Astrocyte (in vitro differentiated cells and primary cell): ENCODE measurements around the gene EP400.

Experiments
- CTCF ChIP-seq: IDR thresholded peaks from 2 replicates; pipeline ENCODE4 v1.5.1; 2011; ENCODE audit warnings: low read depth, mild to moderate bottlenecking, inconsistent platforms, low read length, moderate library complexity; ENCODE audit not compliant: insufficient read depth
- EZH2 ChIP-seq: IDR thresholded peaks from 2 replicates; pipeline ENCODE4 v1.6.1; 2012; ENCODE audit warnings: mild to moderate bottlenecking, low read length, inconsistent platforms; ENCODE audit not compliant: insufficient read depth

- TF ChIP-seq CTCF: peak; percentile 14
- no peak for TF ChIP-seq EZH2
Observed at GRCh38 chr12:132075026-132075713, 125.4 kb downstream of the EP400 start.
